ENCODE data around the gene IKBKE.

IKBKE gene

DNA sequence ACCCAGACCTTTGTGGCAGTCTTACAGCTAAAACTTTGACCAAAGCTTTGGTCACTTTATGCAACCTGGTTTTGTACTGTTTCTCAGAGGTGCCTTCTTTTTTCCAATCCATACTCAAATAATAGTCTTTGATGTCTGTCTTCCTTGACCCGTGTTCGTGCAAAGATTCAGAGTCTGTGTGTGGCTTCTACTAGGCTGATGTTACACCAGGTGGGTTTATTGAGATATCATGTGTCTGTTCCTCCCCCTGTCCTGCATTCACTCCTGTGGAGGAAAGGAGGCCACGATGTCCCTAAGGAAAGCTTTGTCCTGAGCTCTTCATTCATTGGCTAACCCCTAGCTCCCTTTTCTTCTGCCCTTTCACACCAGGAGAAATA, 15.0 kb upstream of the IKBKE start:
- no peak for DNase-seq (ENCODE audit: low spot score)

DNA sequence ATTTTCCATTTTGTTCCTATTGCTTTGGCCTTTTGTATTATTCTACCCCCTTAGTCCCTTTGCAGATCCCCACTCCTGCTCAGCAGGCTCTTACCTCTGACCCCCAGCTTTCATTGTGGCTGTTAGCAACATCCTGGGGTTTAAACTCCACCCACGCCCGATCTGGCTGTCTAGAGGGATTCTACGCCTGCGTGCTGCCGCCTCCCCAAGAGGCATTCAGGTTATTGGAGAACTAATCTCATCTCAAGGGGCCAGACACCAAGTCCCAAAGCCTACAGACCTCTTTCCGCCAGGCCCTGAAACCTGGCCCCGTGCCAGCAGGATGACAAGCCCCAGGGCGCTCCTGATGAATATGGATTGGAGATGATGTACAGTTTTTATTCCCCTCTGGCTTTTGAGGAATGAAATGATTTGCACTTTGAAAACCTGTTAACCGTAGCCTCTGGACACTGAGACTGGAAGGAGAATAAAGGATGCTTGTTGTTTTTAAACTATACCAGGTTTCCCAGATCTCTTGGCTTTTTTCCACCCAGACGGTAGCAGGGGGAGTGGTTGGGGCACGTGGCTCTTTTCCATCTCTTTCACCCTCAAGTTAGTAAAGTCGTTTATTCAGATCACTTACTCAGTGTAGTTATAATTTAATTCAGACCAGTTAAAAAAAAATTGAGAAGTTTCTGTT, 14.5 kb upstream of the IKBKE start:
- DNase-seq (ENCODE audit: low spot score) = no peak

DNA sequence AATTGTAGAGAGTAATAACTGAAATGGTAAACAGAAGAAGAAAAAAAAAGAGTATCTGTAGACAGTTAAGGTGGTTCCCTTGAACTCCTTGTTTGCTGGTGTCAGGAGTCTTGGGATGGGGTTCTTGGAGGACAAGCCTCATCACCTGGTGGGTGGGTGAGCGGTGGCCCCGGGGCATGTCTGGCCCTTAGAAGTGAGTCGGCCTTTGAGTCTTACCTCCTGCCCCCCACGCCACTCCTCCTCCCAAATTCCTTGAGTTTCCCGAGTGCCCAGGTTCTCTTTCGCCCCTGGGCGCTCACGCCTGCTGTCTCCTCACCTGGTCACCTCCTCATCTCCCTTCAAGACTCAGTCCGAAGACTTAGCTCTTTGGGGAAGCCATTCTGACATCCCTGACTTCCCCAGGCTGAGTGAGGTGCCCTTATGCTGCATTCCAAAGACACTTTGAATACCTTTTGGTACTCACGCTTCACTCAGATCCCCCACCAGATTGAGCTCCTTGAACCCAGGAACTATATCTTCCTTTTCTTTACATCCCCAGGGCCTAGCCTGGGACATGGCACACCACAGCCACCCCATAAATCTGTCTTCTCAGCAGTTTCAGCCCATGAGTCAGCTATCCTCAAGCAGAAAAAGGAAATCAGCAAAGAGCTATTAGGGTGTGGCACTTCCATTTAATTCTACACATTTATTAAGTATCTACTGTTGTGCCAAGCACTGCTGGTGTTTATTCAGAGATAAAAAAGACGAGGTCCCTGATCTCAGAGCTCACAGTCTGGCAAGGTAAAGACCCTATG, 13.5 kb upstream of the IKBKE start:
- no peak for DNase-seq (ENCODE audit: low spot score)

DNA sequence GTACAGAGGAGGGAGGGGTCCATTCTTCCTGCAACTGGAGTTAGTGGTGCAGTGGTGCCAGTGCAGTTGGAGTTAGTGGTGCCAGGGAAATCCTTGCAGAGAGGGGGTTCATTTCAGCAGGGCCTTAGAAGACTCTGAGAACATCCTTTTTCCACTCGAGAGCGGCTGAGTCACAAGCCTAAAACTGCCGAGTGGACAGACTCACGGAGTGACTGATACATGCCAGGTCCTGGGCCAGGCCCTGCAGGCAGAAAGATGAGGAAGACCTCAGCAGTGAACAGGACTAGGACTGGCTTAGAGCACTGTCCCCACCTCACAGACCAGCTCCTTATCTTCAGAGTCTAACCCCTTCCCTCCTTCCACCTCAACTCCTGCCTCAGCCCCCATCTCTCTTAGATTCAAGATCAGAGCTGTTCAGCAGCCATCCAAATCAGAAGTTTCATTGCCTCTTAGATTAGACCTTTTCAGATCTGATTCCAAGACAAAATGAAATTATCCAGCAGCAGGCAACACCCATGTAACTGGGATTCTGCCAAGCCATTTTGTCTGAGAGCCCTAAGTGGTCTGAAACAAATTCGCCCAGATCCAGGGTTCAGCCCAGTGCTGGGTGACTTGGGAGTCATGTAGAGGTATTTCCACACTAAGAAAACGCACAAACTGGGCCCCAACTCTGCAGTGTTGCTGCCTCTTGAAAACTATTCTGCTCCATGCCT, 12.7 kb upstream of the IKBKE start:
- no peak for DNase-seq (ENCODE audit: low spot score)

DNA sequence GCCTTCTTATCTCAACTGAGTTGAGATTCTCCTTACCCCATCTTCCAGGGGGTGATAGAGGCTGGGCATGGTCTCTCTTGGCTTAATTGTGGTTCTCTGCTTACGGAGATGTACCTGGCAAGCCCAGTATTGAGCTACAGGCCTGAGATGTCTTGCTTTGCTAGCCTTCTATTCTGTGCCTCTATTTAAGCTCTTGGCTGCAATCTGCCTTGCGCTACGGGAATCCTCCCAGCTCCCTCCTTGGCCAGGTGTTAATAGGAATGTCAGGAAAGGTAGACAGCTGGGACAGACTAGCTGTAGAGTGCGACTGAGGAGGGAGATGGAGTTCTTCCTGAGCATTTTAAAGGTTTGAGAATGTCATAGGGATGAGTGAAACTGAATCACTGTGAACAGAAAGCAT, 10.6 kb upstream of the IKBKE start:
- no peak for DNase-seq (ENCODE audit: low spot score)

DNA sequence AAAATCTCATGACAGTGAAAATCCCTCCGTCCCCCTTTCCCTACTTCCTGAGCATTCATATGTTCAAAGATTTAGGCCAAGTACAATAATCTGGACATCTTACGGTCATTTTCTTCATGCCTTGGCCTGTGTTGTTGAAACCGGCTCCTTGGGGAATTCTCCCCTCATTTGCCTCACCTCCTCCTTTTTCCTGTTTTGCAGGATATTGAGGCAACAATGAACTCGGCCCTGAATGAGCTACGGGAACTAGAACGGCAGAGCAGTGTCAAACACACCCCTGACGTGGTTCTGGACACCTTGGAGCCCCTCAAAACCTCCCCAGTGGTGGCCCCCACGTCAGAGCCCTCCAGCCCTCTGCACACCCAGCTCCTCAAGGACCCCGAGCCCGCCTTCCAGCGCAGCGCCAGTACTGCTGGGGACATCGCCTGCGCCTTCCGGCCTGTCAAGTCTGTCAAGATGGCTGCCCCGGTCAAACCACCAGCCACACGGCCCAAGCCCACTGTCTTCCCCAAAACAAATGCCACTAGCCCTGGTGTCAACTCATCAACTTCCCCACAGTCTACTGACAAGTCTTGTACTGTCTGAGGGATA, 9.3 kb upstream of the IKBKE start:
- no peak for DNase-seq (ENCODE audit: low spot score)

DNA sequence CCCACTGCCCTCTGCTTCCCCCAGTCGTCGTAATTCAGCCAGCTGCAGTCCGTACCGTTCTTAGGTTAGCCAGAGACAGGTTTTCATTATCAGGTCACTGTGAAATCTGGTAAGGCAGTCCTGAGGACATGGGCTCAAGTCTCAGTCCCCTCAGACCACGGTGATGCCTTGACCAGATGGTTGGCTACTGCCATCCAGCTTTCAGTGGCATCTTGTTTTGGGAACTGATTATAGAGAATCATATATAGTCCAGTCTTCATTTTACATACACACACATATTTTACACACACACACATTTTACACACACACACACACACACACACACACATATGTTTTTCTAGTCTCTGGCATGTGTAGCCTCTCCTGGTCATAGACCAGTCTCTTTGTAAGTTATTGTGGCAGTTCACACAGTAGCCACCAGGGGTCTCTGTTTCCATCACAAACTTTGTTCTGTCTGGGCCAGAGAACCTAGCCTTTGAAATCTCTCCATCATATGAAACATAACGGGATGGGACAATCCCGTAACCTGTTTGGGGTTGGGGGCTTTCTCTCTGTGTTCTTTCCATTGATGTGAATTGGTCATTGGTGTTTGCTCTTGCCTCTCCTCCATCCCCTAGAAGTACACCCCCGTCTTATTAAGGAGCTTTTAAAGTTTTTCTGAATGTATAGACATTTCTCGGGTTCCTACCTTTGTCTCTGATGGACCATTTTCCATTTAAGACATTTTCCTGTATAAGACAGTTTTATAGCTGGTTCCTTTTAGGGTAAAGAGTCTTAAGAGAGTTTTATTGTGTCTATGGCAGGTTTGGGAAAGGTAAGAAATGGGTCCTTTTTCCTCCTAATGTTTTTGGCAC, 8.4 kb upstream of the IKBKE start:
- DNase-seq (ENCODE audit: low spot score) = peak; percentile 70

DNA sequence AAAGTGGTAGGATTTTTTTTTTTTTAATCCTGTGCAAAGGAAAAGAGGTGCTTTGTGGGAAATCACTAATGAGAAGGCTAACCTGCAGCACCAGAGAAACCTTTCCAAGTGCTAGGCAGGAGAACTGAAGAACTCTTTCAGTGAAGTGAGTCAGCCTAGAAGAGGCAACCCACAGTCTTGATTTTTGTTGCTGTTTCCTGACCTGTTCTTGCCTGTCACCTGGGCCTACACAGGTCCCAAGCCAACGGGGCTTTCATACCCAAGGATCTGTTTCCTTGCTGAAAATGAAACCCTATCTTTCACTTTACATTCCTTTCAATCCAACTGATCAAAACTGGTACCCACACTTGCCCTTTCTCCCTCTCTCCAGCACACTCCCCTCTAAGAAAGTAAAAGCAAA, 7.1 kb upstream of the IKBKE start:
- DNase-seq (ENCODE audit: low spot score) = no peak

DNA sequence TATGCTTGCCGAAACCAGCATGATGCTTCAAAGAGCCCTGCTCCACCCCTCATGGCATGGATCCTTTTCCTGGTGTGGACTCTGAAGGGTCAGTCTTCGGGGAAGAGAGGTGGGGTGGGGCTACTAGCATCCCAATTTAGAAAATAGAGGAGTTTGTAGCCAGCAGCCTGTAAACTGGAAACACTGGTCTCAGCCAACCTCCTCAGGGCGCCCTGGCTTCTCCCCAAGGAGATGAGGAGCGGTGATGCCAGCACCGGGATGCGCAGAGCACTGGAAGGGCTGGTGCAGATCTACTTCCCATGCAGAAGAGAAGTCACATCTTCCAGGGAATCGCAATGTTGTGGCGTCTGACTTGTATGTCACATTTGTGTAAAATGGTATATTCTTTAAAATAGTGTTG, 6.4 kb upstream of the IKBKE start:
- DNase-seq (ENCODE audit: low spot score) = no peak

DNA sequence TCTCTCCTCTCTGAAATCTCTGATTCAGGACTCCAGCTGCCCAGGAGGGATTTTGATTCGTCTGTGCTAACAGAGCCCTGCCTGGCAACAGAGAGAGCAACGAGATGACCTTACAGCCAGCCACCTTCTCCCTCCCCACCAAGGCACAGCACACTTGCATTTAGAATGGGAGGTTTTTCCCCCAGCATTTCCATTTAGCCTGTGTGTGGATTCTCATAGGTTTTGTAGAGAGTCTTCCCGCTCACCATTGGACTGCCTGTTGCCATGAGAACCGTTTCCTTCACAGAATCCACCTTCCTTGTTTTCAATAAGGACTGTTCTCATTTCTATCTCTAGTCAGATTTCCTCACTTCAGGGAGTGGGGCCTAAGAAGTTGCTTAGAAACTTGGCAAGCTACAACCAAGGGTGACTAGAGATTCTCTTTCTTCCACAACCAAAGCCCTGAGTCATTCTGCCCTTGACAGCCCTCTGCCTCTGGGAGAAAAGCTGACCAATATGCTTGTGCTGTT, 5.8 kb upstream of the IKBKE start:
- DNase-seq (ENCODE audit: low spot score) = peak; percentile 50

DNA sequence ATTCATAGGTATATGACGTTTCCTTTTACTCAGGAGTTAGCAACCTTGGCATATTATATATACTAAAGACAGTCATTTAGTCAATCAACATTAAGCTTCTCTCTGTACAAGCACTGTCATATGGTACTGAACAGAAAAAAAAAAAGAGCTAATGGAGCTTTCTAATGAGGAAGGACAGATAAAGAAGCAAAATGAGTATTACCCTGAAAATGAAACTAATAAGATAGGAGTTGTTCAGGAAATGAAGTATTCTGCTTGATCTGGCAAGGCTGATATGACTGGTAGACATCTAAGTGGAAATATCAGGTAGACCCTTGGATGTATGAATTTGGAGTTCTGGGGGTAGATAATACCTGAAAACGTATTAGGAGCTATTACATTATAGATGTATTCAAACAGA, 4.3 kb upstream of the IKBKE start:
- DNase-seq (ENCODE audit: low spot score) = no peak

DNA sequence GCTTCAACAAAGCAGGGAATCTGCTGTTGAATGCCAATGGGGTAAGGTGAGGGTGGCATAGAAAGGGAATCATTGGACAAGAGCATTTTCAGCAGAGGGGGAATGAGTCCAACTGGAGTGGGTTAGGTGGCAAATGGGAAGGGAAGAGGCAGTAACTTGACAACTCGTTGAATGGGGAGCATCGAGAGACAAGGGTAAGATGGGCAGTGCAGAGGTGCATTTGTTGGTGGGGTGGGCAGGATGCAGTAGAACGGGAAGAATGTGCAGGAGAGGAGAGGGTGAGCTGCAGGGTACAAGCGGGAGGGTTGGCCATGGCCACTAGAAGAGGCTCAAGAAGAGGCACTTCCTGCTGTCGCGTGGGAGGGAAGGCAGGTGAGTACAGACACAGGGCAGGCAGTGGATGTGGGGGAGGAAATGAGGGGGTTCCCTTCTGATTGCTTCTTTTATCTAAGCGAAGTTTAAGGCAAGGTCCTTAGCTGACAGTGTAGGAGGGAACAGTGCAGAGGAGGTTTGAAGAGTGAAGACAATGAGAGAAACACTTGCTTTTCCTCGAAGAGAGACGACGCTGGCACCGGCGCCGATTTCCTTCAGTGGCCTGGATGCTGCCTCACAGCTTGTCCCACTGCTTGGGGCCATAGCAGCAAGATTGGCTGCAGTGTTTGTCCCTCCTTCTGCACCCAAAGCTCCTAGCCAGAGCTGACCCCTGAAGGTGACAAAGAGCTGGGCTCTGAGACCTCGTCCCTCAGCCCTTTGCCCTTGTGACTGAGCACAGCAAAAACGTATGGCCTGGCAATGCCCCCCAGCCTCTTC, 3.2 kb upstream of the IKBKE start:
- peak; percentile 73 for DNase-seq (ENCODE audit: low spot score)

DNA sequence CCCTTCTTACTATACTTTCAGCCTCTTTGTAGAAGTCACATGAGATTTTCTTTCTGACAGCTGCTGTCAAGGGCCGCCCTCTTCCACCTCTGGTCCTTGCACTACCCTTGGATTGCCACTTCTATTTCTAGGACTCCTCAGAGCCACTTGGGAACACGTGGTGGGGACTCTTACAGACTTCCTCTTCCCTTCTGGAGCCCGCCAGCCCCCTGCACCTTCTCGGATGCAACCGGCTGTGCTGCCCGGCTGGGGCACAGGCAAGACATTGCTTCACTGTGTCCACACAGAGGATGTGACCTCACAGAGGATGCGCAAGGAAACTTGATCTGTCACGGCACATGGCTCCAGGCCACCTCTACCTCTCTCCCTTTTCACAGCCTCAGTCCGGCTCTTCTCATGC, 2.4 kb upstream of the IKBKE start:
- no peak for DNase-seq (ENCODE audit: low spot score)

DNA sequence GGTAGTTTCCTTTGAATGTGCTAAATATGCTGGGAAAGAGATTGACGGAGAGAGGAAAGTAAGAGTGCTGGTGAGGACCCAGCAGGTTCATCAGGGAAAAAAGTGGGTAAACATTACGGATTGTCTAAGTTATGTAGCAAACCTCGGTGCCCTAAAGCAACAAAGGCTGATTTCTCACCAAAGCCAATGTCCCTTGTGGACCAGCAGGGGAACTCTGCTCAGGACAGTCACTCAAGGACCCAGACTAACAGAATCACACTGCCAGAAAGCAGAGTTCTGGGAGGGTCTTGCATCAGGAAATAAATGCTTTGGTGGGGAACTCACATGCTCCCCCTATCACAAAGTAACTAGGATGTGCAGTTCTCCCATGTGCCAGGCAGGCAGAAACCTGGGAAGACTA, 1.7 kb upstream of the IKBKE start:
- no peak for DNase-seq (ENCODE audit: low spot score)

DNA sequence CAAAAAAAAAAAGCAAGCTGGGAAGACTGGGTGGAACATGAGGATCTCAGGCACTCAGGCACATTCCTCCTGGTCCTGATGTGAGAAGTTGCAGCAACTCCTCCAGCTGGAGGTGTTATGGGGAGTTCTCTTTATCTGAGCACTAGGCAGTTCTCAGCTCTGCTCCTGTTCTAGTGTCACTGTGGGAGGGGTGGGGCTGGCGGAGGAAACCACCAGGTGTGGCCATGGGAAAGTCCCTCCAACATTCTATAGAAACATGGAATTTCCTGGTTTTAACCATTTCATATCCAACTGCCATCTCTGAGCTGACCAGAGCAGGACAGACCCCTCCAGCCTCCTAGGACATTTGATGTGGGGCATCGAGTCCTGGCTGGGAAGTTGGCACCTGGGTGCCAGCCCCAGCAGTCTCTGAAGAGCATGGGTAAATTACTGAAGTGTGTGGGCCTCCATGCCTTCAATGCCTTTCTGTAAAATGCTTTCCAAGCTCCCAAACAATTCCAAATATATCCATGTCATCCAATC, 804 bp upstream of the IKBKE start:
- DNase-seq (ENCODE audit: low spot score) = peak; percentile 58

DNA sequence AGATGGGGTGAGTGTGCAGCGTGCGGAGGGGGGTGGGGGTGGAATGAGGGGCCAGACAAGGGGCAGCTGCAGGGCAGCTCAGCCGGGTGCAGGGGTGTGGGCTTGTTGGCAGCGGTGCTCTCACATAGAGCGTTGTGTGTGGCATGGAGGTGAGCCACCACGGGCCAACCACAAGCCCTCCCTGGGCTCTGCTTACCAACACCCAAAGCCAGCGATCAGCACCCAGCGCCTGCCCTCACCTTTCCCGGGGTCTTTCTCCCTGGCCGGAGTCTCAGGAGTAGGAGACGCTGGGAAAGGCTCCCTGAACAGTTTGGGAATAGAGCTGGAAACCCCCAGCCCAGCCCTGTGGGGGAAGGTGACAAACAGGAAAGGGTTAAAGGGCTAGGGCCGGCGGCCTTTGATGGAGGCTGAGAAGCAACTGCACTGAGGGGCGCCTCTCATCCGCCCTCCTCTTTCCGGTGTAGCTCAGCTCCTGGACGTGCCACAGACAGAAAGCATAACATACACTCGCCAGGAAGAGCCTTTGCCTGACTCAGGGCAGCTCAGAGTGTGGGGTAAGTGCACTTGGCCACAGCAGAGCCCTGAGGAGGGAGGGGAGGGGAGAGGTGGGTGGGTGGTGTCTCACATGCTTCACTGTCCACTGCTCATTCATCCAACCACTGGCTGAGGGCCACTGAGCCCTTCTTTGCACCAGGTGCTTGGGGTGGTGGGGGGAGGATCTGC, 577 bp downstream of the IKBKE start:
- DNase-seq (ENCODE audit: low spot score) = no peak

DNA sequence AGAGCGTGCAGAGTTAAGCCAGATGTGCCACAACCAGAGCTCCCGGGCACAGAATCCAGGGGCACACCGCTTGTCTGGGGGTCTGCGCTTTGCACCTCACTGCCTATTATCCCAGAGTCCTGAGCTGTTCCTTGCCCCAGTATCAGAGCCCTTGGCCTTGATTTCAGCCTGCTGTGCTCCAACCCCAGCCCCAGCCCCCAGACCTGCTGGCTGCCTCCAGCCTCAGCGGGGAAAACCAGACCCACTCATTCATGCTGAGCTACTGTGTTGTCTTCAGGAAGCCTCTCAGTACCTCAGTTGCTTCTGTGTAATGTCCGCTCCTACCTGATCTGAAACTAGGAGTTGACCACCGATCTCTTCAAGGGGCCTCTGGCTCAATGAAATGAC, 1.1 kb downstream of the IKBKE start:
- no peak for DNase-seq (ENCODE audit: low spot score)

DNA sequence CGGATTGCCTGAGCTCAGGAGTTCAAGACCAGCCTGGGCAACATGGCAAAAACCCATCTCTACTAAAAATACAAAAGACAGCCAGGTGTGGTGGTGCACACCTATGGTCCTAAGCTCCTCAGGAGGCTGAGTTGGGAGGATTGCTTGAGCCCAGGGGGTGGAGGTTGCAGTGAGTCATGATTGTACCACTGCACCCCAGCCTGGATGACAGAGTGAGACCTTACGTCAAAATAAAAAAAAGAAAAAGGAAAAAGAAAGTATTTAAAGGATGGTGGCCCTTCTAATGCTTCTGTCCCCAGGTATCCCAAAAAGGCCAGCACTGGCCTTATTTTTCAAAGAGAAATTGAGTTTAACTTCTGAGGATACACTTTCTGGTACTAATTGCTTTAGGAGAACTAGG, 1.7 kb downstream of the IKBKE start:
- no peak for DNase-seq (ENCODE audit: low spot score)

DNA sequence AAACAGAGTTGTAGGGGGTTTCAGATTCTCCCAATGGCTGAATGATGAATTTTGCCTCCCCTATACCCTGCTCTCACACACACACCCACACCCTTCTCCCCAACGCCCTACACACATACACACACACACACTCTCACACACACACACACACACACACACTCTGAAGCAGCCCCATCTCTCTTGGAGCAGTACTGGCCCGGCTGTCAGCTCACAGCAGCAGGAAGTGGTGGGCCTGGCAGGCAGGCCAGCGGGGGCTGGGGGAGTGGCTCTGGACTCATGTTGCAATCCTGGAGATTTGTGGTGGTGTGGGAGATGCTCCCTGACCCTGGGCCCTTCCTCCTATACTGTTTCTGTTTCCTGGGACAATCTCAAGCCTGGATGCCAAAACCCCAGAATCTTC, 2.2 kb downstream of the IKBKE start:
- no peak for DNase-seq (ENCODE audit: low spot score)

DNA sequence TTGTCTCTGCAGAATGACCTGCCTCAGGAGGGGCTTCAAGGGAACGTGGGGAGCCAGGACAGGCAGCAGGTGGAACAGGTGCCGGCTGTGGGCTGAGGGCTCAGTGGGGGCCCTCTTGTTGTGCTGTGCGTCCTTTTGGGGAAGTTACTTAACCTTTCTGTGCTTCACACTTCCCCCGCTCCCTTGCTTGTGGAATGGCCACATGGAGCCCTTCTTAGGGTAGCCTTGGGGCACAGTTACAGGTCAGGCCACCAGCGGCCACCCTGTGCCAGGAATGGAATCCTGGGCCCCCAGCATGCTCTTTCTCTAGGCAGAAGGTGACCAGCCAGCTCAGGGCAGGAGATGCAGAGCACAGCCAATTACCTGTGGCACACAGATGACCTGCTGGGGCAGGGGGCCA, 2.6 kb downstream of the IKBKE start:
- DNase-seq (ENCODE audit: low spot score) = no peak
